Measurements from ENCODE around the gene AREL1.

The AREL1 gene

GRCh38 chr14:74641601-74642391 lies 71.1 kb downstream of the AREL1 start:
- no peaks in the 10 kb centered on the region for H3K27me3 ChIP-seq (ENCODE audit: control insufficient read depth, insufficient read depth, low read length, poor library complexity, severe bottlenecking)
- no peaks in the 10 kb centered on the region for H3K9me3 ChIP-seq (ENCODE audit: control insufficient read depth, low read length)
- H3K4me1 ChIP-seq (ENCODE audit: control insufficient read depth, insufficient read depth, low read length) = peaks cover 8% of the 10 kb centered on the region
- 96% methylated on average over 12 of the region's 12 CpGs for WGBS, 2 experiments
- no peak overlapping the region for H3K27ac ChIP-seq (ENCODE audit: insufficient read depth, low read depth, low read length, poor library complexity, severe bottlenecking)
- no peak overlapping the region for H3K4me3 ChIP-seq (ENCODE audit: insufficient read depth, low read depth, low read length)
- H3K36me3 ChIP-seq (ENCODE audit: control insufficient read depth, insufficient read depth, low read length) = no peaks in the 10 kb centered on the region

DNA sequence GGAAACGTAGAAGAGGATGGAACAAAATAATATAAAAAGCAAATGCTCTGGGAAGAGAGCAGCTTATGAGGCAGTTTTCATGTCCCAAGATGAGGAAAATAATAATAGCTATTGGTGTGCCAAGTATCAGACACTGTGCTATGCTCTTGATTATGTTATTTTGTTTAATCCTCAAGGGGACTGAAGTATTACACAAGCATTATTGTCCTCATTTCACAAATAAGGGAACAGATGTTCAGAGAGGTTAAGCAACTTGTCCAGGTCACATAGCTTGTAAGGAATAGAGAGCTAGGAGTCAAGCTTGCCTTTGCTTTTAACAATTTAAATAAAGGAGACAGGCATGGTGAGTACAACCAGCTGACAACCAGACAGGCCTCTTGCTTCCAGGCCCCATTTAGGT lies 73.9 kb downstream of the AREL1 start:
- Histone ChIP-seq H3K4me1 (ENCODE audit: control insufficient read depth, insufficient read depth, low read length) (peaks cover 30% of the 10 kb centered on the region), H3K4me3 (ENCODE audit: insufficient read depth, low read depth, low read length) (no peak overlapping the region), H3K36me3 (ENCODE audit: control insufficient read depth, insufficient read depth, low read length) (no peaks in the 10 kb centered on the region), H3K27me3 (ENCODE audit: control insufficient read depth, insufficient read depth, low read length, poor library complexity, severe bottlenecking) (no peaks in the 10 kb centered on the region), H3K27ac (ENCODE audit: insufficient read depth, low read depth, low read length, poor library complexity, severe bottlenecking) (no peak overlapping the region), H3K9me3 (ENCODE audit: control insufficient read depth, low read length) (no peaks in the 10 kb centered on the region)
- 89 to 96% methylated on average over 1 of the region's 1 CpG for WGBS, 2 experiments

- Histone ChIP-seq H3K4me1 (ENCODE audit: control insufficient read depth, insufficient read depth, low read length) (peaks cover 30% of the 10 kb centered on the region), H3K4me3 (ENCODE audit: insufficient read depth, low read depth, low read length) (no peak overlapping the region), H3K27ac (ENCODE audit: insufficient read depth, low read depth, low read length, poor library complexity, severe bottlenecking) (no peak overlapping the region), H3K9me3 (ENCODE audit: control insufficient read depth, low read length) (no peaks in the 10 kb centered on the region), H3K27me3 (ENCODE audit: control insufficient read depth, insufficient read depth, low read length, poor library complexity, severe bottlenecking) (no peaks in the 10 kb centered on the region), H3K36me3 (ENCODE audit: control insufficient read depth, insufficient read depth, low read length) (no peaks in the 10 kb centered on the region)
- 82 to 85% methylated on average over 7 of the region's 7 CpGs for WGBS, 2 experiments
Observed at GRCh38 chr14:74638066-74638465, 74.8 kb downstream of the AREL1 start.

GRCh38 chr14:74637178-74637550 lies 75.7 kb downstream of the AREL1 start:
- 19 to 29% methylated on average over 3 of the region's 3 CpGs for WGBS, 2 experiments
- Histone ChIP-seq H3K4me3 (ENCODE audit: insufficient read depth, low read depth, low read length) (no peak overlapping the region), H3K27me3 (ENCODE audit: control insufficient read depth, insufficient read depth, low read length, poor library complexity, severe bottlenecking) (no peaks in the 10 kb centered on the region), H3K36me3 (ENCODE audit: control insufficient read depth, insufficient read depth, low read length) (no peaks in the 10 kb centered on the region), H3K4me1 (ENCODE audit: control insufficient read depth, insufficient read depth, low read length) (peaks cover 31% of the 10 kb centered on the region), H3K27ac (ENCODE audit: insufficient read depth, low read depth, low read length, poor library complexity, severe bottlenecking) (no peak overlapping the region), H3K9me3 (ENCODE audit: control insufficient read depth, low read length) (no peaks in the 10 kb centered on the region)

DNA sequence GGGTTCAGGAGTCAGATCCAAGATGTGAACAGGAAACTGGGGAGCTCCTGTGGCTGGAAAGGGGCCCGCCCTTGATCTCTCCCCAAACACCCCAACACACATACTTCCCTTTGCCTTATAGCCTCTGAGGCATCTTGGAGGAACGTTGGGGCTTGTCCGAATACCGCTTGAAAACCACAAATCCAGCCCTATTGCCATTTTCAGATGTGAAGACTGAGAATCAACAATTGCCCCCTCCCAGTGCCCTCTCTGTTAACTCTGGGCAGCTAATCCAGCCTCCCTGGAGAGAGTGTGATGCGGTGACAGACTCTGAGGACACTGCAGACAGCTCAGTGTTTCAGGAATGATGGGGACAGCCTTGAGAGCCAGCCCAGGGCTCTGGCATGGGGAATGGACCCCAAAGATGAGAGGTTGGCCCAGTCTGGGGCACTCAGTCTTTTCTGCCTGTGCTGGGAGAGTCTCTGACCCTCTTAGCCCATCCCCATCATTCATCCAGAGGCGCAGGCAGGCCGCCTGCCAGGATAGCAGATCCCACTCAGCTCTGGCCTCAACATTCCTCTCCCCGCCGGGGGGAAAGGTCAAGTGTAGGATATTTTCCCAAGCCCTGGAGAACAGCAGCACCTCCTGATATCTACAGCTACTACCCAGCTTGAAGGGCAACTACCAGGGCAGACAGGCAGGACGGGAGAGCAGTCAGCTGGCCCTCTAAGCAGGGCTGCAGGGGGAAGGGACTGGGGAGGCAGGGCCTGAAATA lies 76.3 kb downstream of the AREL1 start:
- Histone ChIP-seq H3K4me3 (ENCODE audit: insufficient read depth, low read depth, low read length) (no peak overlapping the region), H3K9me3 (ENCODE audit: control insufficient read depth, low read length) (no peaks in the 10 kb centered on the region), H3K36me3 (ENCODE audit: control insufficient read depth, insufficient read depth, low read length) (no peaks in the 10 kb centered on the region), H3K27me3 (ENCODE audit: control insufficient read depth, insufficient read depth, low read length, poor library complexity, severe bottlenecking) (no peaks in the 10 kb centered on the region), H3K4me1 (ENCODE audit: control insufficient read depth, insufficient read depth, low read length) (peaks cover 37% of the 10 kb centered on the region), H3K27ac (ENCODE audit: insufficient read depth, low read depth, low read length, poor library complexity, severe bottlenecking) (no peak overlapping the region)
- 80 to 81% methylated on average over 10 of the region's 10 CpGs for WGBS, 2 experiments

GRCh38 chr14:74635847-74636246 lies 77.0 kb downstream of the AREL1 start:
- no peak overlapping the region for H3K4me3 ChIP-seq (ENCODE audit: insufficient read depth, low read depth, low read length)
- H3K4me1 ChIP-seq (ENCODE audit: control insufficient read depth, insufficient read depth, low read length) = peaks cover 44% of the 10 kb centered on the region
- 88 to 96% methylated on average over 3 of the region's 3 CpGs for WGBS, 2 experiments
- no peak overlapping the region for H3K27ac ChIP-seq (ENCODE audit: insufficient read depth, low read depth, low read length, poor library complexity, severe bottlenecking)
- H3K27me3 ChIP-seq (ENCODE audit: control insufficient read depth, insufficient read depth, low read length, poor library complexity, severe bottlenecking) = no peaks in the 10 kb centered on the region
- no peaks in the 10 kb centered on the region for H3K36me3 ChIP-seq (ENCODE audit: control insufficient read depth, insufficient read depth, low read length)
- H3K9me3 ChIP-seq (ENCODE audit: control insufficient read depth, low read length) = no peaks in the 10 kb centered on the region

GRCh38 chr14:74634964-74635363 lies 77.9 kb downstream of the AREL1 start:
- Histone ChIP-seq H3K4me1 (ENCODE audit: control insufficient read depth, insufficient read depth, low read length) (peaks cover 44% of the 10 kb centered on the region), H3K27me3 (ENCODE audit: control insufficient read depth, insufficient read depth, low read length, poor library complexity, severe bottlenecking) (no peaks in the 10 kb centered on the region), H3K36me3 (ENCODE audit: control insufficient read depth, insufficient read depth, low read length) (no peaks in the 10 kb centered on the region), H3K9me3 (ENCODE audit: control insufficient read depth, low read length) (no peaks in the 10 kb centered on the region), H3K4me3 (ENCODE audit: insufficient read depth, low read depth, low read length) (no peak overlapping the region), H3K27ac (ENCODE audit: insufficient read depth, low read depth, low read length, poor library complexity, severe bottlenecking) (no peak overlapping the region)
- 75 to 80% methylated on average over 2 of the region's 2 CpGs for WGBS, 2 experiments

DNA sequence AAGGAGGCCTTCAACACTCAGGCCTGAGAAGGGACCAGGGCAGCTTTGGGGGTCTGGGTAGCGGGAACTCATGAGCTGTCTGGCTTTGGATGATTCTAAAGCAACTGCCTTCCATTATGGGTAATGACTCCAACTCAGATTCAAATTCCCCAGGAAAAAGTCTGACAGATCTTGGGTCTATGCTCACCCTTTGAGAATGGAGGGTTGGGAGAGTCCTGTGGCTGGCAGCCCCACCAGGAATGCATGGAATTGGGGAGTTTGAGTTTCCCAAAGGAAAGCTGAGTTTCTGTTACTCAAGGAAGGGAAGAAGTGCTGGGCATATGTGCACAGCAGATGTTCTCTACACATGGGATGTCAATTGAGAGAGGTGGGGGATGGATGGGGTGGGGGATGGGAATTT lies 78.4 kb downstream of the AREL1 start:
- H3K36me3 ChIP-seq (ENCODE audit: control insufficient read depth, insufficient read depth, low read length) = no peaks in the 10 kb centered on the region
- H3K27me3 ChIP-seq (ENCODE audit: control insufficient read depth, insufficient read depth, low read length, poor library complexity, severe bottlenecking) = no peaks in the 10 kb centered on the region
- 90 to 97% methylated on average over 1 of the region's 1 CpG for WGBS, 2 experiments
- no peak overlapping the region for H3K27ac ChIP-seq (ENCODE audit: insufficient read depth, low read depth, low read length, poor library complexity, severe bottlenecking)
- no peaks in the 10 kb centered on the region for H3K9me3 ChIP-seq (ENCODE audit: control insufficient read depth, low read length)
- no peak overlapping the region for H3K4me3 ChIP-seq (ENCODE audit: insufficient read depth, low read depth, low read length)
- peaks cover 44% of the 10 kb centered on the region for H3K4me1 ChIP-seq (ENCODE audit: control insufficient read depth, insufficient read depth, low read length)

GRCh38 chr14:74630881-74631690 lies 81.8 kb downstream of the AREL1 start:
- H3K27ac ChIP-seq (ENCODE audit: insufficient read depth, low read depth, low read length, poor library complexity, severe bottlenecking) = no peak overlapping the region
- WGBS, 2 experiments = 79 to 83% methylated on average over 15 of the region's 15 CpGs

DNA sequence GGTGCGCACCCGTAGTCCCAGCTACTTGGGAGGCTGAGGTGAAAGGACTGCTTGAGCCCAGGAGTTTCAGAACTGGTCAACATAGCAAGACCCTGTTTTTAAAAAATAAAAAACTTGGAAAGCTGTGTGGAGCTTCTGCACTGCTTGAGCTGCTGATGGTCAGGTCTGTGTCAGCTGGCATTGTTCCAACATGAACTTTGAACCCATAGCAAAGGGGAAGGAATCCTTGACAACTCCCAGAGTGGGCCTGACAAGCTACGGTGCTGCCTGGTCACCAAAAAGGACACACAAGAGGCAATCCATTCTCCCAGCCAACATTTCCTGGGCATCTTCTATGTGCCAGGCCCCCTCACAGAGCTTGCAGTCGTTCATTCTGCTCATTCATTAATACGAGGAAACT lies 84.5 kb downstream of the AREL1 start:
- peaks cover 14% of the 10 kb centered on the region for H3K4me1 ChIP-seq (ENCODE audit: control insufficient read depth, insufficient read depth, low read length)
- H3K27ac ChIP-seq (ENCODE audit: insufficient read depth, low read depth, low read length, poor library complexity, severe bottlenecking) = no peak overlapping the region
- H3K36me3 ChIP-seq (ENCODE audit: control insufficient read depth, insufficient read depth, low read length) = no peaks in the 10 kb centered on the region
- no peaks in the 10 kb centered on the region for H3K9me3 ChIP-seq (ENCODE audit: control insufficient read depth, low read length)
- no peaks in the 10 kb centered on the region for H3K27me3 ChIP-seq (ENCODE audit: control insufficient read depth, insufficient read depth, low read length, poor library complexity, severe bottlenecking)
- H3K4me3 ChIP-seq (ENCODE audit: insufficient read depth, low read depth, low read length) = no peak overlapping the region
- WGBS, 2 experiments = 94 to 95% methylated on average over 5 of the region's 5 CpGs

More at GRCh38 chr14:74630881-74631690, 81.8 kb downstream of the AREL1 start:
- H3K4me1 ChIP-seq (ENCODE audit: control insufficient read depth, insufficient read depth, low read length) = peaks cover 29% of the 10 kb centered on the region
- H3K36me3 ChIP-seq (ENCODE audit: control insufficient read depth, insufficient read depth, low read length) = no peaks in the 10 kb centered on the region
- H3K9me3 ChIP-seq (ENCODE audit: control insufficient read depth, low read length) = no peaks in the 10 kb centered on the region
- no peak overlapping the region for H3K4me3 ChIP-seq (ENCODE audit: insufficient read depth, low read depth, low read length)
- H3K27me3 ChIP-seq (ENCODE audit: control insufficient read depth, insufficient read depth, low read length, poor library complexity, severe bottlenecking) = no peaks in the 10 kb centered on the region
